ENCODE measurements around the gene GNG2. TPM values are rescaled to one million over a fixed set of nuclear protein-coding genes. Genes with fewer than 3 reads are reported as not detected.

GNG2 gene
- total RNA-seq, 1 experiment from 2014 or later, result 0.23 TPM

GRCh38 chr14:51960866-51961265 lies 100.5 kb downstream of the GNG2 start:
- Histone ChIP-seq H3K4me1 (ENCODE audit: control insufficient read depth, insufficient read depth, low read length) (no peaks in the 10 kb centered on the region), H3K36me3 (ENCODE audit: control insufficient read depth, insufficient read depth, low read length) (no peaks in the 10 kb centered on the region), H3K27ac (ENCODE audit: low read length) (no peak overlapping the region), H3K27me3 (ENCODE audit: control insufficient read depth, insufficient read depth, low read length) (no peaks in the 10 kb centered on the region; the same call in none of the 2 replicates), H3K4me3 (ENCODE audit: low read depth in 2 of 2, low read length in 2 of 2) (no peak overlapping the region), H3K9me3 (ENCODE audit: control insufficient read depth, insufficient read depth, low read depth, low read length) (0 out of 2 replicates have a peak, but pooled peaks cover 3% of the 10 kb centered on the region)
- TF ChIP-seq TCF7L2 (IDR thresholded peaks at IDR 0.05; ENCODE audit: low read depth, low read length) (no peak), CTCF (IDR thresholded peaks at IDR 0.05) (no peak), SIN3A (IDR thresholded peaks at IDR 0.05; ENCODE audit: borderline replicate concordance, insufficient read depth, low read depth, low read length) (no peak), POLR2AphosphoS5 (IDR thresholded peaks at IDR 0.05; ENCODE audit: low read depth, low read length) (no peak), REST (IDR thresholded peaks at IDR 0.05; ENCODE audit: insufficient read depth in 1 of 2, low read depth in 2 of 2, low read length in 1 of 2) (no peak)
- POLR2A ChIA-PET, result no interaction called here
- BruUV-seq (replicated peaks), result no TSS peak
- DNase-seq (ENCODE audit: low read depth, low spot score) (no peak), ATAC-seq (no peak)
- CTCF ChIA-PET, result no interaction called here
- in situ Hi-C loops (cut with HindIII; ENCODE audit: low pct_unique_long_range_greater_than_20kb, low sequenced_read_pairs) (no loop called here), intact Hi-C loops (cut with micrococcal nuclease; ENCODE audit: unreplicated experiment) (no loop called here)

GRCh38 chr14:51962711-51963110 lies 102.3 kb downstream of the GNG2 start:
- DNase-seq (ENCODE audit: low read depth, low spot score) (no peak), ATAC-seq (no peak)
- CTCF ChIA-PET, result no interaction called here
- TF ChIP-seq POLR2AphosphoS5 (IDR thresholded peaks at IDR 0.05; ENCODE audit: low read depth, low read length) (no peak), TCF7L2 (IDR thresholded peaks at IDR 0.05; ENCODE audit: low read depth, low read length) (no peak), REST (IDR thresholded peaks at IDR 0.05; ENCODE audit: insufficient read depth in 1 of 2, low read depth in 2 of 2, low read length in 1 of 2) (no peak)
- intact Hi-C loops (cut with micrococcal nuclease; ENCODE audit: unreplicated experiment) (no loop called here), in situ Hi-C loops (cut with HindIII; ENCODE audit: low pct_unique_long_range_greater_than_20kb, low sequenced_read_pairs) (no loop called here)
- Histone ChIP-seq H3K27me3 (ENCODE audit: control insufficient read depth, insufficient read depth, low read length) (peaks cover 3% of the 10 kb centered on the region), H3K36me3 (ENCODE audit: control insufficient read depth, insufficient read depth, low read length) (no peaks in the 10 kb centered on the region), H3K4me3 (ENCODE audit: low read depth in 2 of 2, low read length in 2 of 2) (no peak overlapping the region), H3K27ac (ENCODE audit: low read length) (no peak overlapping the region), H3K4me1 (ENCODE audit: control insufficient read depth, insufficient read depth, low read length) (no peaks in the 10 kb centered on the region), H3K9me3 (ENCODE audit: control insufficient read depth, insufficient read depth, low read depth, low read length) (0 out of 2 replicates have a peak, but pooled peaks cover 3% of the 10 kb centered on the region)
- POLR2A ChIA-PET, result no interaction called here
- no TSS peak for BruUV-seq (replicated peaks)

Data from Panc1 (cell line).